EL (cell line): ENCODE data around the gene ATP6V1D.
"Not testable (repeated sequence)": the region's sequence is repeated elsewhere in the genome, so short reads cannot be mapped to it uniquely, and the experiment has no call there.

ENCODE experiments used
- DNase-seq: peaks from one replicate; pipeline ENCODE4 v3.0.0-alpha.2; 2016

The ATP6V1D gene

GRCh38 chr14:67359775-67360469, at the start of gene ATP6V1D, which contains the start of gene EIF2S1:
ATP6V1D (minus strand) TSS chr14:67359804; CDS start chr14:67359698, 106 bp downstream.
EIF2S1 (plus strand) TSS chr14:67360328; CDS start chr14:67364768, 4,440 bp downstream.
- peak; percentile 99 for DNase-seq

- not testable (repeated sequence) for DNase-seq
Measured at GRCh38 chr14:67408122-67408801, 48.7 kb upstream of the ATP6V1D start.

GRCh38 chr14:67405771-67406170, 46.2 kb upstream of the ATP6V1D start:
- no peak for DNase-seq

- no peak for DNase-seq
Measured at GRCh38 chr14:67400434-67400833, 40.8 kb upstream of the ATP6V1D start.

GRCh38 chr14:67397536-67397935, 37.9 kb upstream of the ATP6V1D start:
- DNase-seq: no peak

- DNase-seq: peak; percentile 69
Measured at GRCh38 chr14:67396381-67396970, 36.9 kb upstream of the ATP6V1D start.

- DNase-seq: peak; percentile 37
Measured at GRCh38 chr14:67395876-67396189, 36.2 kb upstream of the ATP6V1D start.

- no peak for DNase-seq
Measured at GRCh38 chr14:67395086-67395875, 35.7 kb upstream of the ATP6V1D start.

- DNase-seq: no peak
Measured at GRCh38 chr14:67393689-67394088, 34.1 kb upstream of the ATP6V1D start.

GRCh38 chr14:67392800-67393199, 33.2 kb upstream of the ATP6V1D start:
- DNase-seq: no peak

- no peak for DNase-seq
Measured at GRCh38 chr14:67392123-67392522, 32.5 kb upstream of the ATP6V1D start.

GRCh38 chr14:67391268-67391667, 31.7 kb upstream of the ATP6V1D start:
- DNase-seq: no peak

GRCh38 chr14:67389811-67390534, 30.4 kb upstream of the ATP6V1D start:
- no peak for DNase-seq

- no peak for DNase-seq
Measured at GRCh38 chr14:67389275-67389674, 29.7 kb upstream of the ATP6V1D start.

- DNase-seq: peak; percentile 33
Measured at GRCh38 chr14:67387195-67387594, 27.6 kb upstream of the ATP6V1D start.

- DNase-seq: no peak
Measured at GRCh38 chr14:67385618-67386017, 26.0 kb upstream of the ATP6V1D start.

- DNase-seq: no peak
Measured at GRCh38 chr14:67385120-67385519, 25.5 kb upstream of the ATP6V1D start.

- DNase-seq: no peak
Measured at GRCh38 chr14:67377916-67378315, 18.3 kb upstream of the ATP6V1D start.

GRCh38 chr14:67373347-67373746, 13.7 kb upstream of the ATP6V1D start:
- DNase-seq: no peak

GRCh38 chr14:67372833-67373232, 13.2 kb upstream of the ATP6V1D start:
- DNase-seq: no peak

- DNase-seq: no peak
Measured at GRCh38 chr14:67371247-67372148, 11.9 kb upstream of the ATP6V1D start.

GRCh38 chr14:67370830-67371229, 11.2 kb upstream of the ATP6V1D start:
- DNase-seq: peak; percentile 60
